Measurements from ENCODE around the gene AQP1.
A peak's percentile ranks its signal among the peaks of the same experiment; 100 is the strongest.

Gene AQP1

GRCh38 chr7:30884881-30885280 is 26.8 kb upstream of the AQP1 start:
- TF ChIP-seq CTCF (IDR thresholded peaks at IDR 0.05; ENCODE audit: low read depth, low read length), result no peak
- DNase-seq (ENCODE audit: extremely low read depth, low read depth), result no peak

GRCh38 chr7:30886608-30887011 is 25.0 kb upstream of the AQP1 start:
- peak; percentile 81 for DNase-seq (ENCODE audit: extremely low read depth, low read depth)
- no peak for TF ChIP-seq CTCF (IDR thresholded peaks at IDR 0.05; ENCODE audit: low read depth, low read length)

- no peak for DNase-seq (ENCODE audit: extremely low read depth, low read depth)
- TF ChIP-seq CTCF (IDR thresholded peaks at IDR 0.05; ENCODE audit: low read depth, low read length), result no peak
These were observed 24.2 kb upstream of the AQP1 start for GRCh38 chr7:30887464-30887872.

- TF ChIP-seq CTCF (IDR thresholded peaks at IDR 0.05; ENCODE audit: low read depth, low read length), result peak; percentile 17
- DNase-seq (ENCODE audit: extremely low read depth, low read depth), result peak; percentile 63
These were observed 22.9 kb upstream of the AQP1 start for GRCh38 chr7:30888747-30889146.

- no peak for TF ChIP-seq CTCF (IDR thresholded peaks at IDR 0.05; ENCODE audit: low read depth, low read length)
- no peak for DNase-seq (ENCODE audit: extremely low read depth, low read depth)
These were observed 21.4 kb upstream of the AQP1 start for GRCh38 chr7:30890226-30890625.

- no peak for TF ChIP-seq CTCF (IDR thresholded peaks at IDR 0.05; ENCODE audit: low read depth, low read length)
These were observed 18.3 kb upstream of the AQP1 start for GRCh38 chr7:30893357-30893756.

GRCh38 chr7:30894009-30894408 is 17.6 kb upstream of the AQP1 start:
- TF ChIP-seq CTCF (IDR thresholded peaks at IDR 0.05; ENCODE audit: low read depth, low read length), result no peak
- no peak for DNase-seq (ENCODE audit: extremely low read depth, low read depth)

More at GRCh38 chr7:30893357-30893756, 18.3 kb upstream of the AQP1 start:
- no peak for DNase-seq (ENCODE audit: extremely low read depth, low read depth)

All from AG09319 (cell line).